ENCODE data around the gene ZFPM1. TPM values are rescaled to one million over a fixed set of nuclear protein-coding genes. Genes with fewer than 3 reads are reported as not detected.

ZFPM1 gene
- total RNA-seq, 1 donor from 2014 or later, result 5.5 TPM

GRCh38 chr16:88419790-88420189 lies 33.3 kb upstream of the ZFPM1 start:
- DNase-seq (ENCODE audit: low spot score in 2 of 2), result no peak
- Histone ChIP-seq H3K9me3 (no peaks in the 10 kb centered on the region), H3K4me3 (no peak overlapping the region), H3K27me3 (no peaks in the 10 kb centered on the region), H3K36me3 (no peaks in the 10 kb centered on the region), H3K4me1 (peaks cover 0 to 4% of the 10 kb centered on the region in 2 donors), H3K27ac (no peak overlapping the region)
- intact Hi-C loops (cut with DNase I), result no loop called here
- TF ChIP-seq, protein P1, sequence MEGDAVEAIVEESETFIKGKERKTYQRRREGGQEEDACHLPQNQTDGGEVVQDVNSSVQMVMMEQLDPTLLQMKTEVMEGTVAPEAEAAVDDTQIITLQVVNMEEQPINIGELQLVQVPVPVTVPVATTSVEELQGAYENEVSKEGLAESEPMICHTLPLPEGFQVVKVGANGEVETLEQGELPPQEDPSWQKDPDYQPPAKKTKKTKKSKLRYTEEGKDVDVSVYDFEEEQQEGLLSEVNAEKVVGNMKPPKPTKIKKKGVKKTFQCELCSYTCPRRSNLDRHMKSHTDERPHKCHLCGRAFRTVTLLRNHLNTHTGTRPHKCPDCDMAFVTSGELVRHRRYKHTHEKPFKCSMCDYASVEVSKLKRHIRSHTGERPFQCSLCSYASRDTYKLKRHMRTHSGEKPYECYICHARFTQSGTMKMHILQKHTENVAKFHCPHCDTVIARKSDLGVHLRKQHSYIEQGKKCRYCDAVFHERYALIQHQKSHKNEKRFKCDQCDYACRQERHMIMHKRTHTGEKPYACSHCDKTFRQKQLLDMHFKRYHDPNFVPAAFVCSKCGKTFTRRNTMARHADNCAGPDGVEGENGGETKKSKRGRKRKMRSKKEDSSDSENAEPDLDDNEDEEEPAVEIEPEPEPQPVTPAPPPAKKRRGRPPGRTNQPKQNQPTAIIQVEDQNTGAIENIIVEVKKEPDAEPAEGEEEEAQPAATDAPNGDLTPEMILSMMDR (IDR thresholded peaks at IDR 0.05), result no peak

DNA sequence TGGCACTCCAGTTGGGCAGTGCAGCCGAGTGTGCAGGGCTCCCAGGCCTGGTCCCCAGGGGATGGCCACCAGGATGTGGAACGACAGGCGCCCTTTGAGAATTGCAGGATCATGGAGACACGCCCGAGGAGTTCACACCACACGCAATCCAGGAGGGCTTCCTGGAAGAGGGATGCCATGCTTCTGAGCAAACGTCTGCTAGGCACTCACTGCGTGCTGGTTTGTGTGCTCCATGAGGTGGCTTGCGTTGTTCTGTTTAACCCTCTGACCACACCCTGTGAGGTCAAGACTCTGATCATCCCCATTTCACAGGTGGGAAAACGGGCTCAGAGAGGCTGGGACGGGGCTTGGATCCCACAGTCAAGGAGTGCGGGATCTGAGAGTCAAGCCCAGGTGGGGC lies 32.6 kb upstream of the ZFPM1 start:
- Histone ChIP-seq H3K4me1 (peaks cover 0 to 4% of the 10 kb centered on the region in 2 donors), H3K27me3 (no peaks in the 10 kb centered on the region), H3K4me3 (no peak overlapping the region), H3K36me3 (no peaks in the 10 kb centered on the region), H3K27ac (no peak overlapping the region), H3K9me3 (no peaks in the 10 kb centered on the region)
- intact Hi-C loops (cut with DNase I), result no loop called here
- no peak for DNase-seq (ENCODE audit: low spot score in 2 of 2)
- TF ChIP-seq, protein P1 (IDR thresholded peaks at IDR 0.05), result no peak

GRCh38 chr16:88421301-88421700 lies 31.8 kb upstream of the ZFPM1 start:
- H3K27ac ChIP-seq, result no peak overlapping the region
- intact Hi-C loops (cut with DNase I), result no loop called here
- no peaks in the 10 kb centered on the region for H3K9me3 ChIP-seq
- H3K27me3 ChIP-seq, result no peaks in the 10 kb centered on the region
- H3K36me3 ChIP-seq, result no peaks in the 10 kb centered on the region
- DNase-seq (ENCODE audit: low spot score in 2 of 2), result no peak
- peaks cover 0 to 4% of the 10 kb centered on the region in 2 donors for H3K4me1 ChIP-seq
- H3K4me3 ChIP-seq, result no peak overlapping the region
- TF ChIP-seq, protein P1 (IDR thresholded peaks at IDR 0.05), result no peak

- H3K4me3 ChIP-seq, result no peak overlapping the region
- H3K36me3 ChIP-seq, result no peaks in the 10 kb centered on the region
- no peaks in the 10 kb centered on the region for H3K27me3 ChIP-seq
- peaks cover 0 to 4% of the 10 kb centered on the region in 2 donors for H3K4me1 ChIP-seq
- DNase-seq (ENCODE audit: low spot score in 2 of 2), result no peak
- intact Hi-C loops (cut with DNase I), result no loop called here
- TF ChIP-seq, protein P1 (IDR thresholded peaks at IDR 0.05), result no peak
- no peak overlapping the region for H3K27ac ChIP-seq
- H3K9me3 ChIP-seq, result no peaks in the 10 kb centered on the region
Observed at GRCh38 chr16:88421871-88422433, 31.1 kb upstream of the ZFPM1 start.

DNA sequence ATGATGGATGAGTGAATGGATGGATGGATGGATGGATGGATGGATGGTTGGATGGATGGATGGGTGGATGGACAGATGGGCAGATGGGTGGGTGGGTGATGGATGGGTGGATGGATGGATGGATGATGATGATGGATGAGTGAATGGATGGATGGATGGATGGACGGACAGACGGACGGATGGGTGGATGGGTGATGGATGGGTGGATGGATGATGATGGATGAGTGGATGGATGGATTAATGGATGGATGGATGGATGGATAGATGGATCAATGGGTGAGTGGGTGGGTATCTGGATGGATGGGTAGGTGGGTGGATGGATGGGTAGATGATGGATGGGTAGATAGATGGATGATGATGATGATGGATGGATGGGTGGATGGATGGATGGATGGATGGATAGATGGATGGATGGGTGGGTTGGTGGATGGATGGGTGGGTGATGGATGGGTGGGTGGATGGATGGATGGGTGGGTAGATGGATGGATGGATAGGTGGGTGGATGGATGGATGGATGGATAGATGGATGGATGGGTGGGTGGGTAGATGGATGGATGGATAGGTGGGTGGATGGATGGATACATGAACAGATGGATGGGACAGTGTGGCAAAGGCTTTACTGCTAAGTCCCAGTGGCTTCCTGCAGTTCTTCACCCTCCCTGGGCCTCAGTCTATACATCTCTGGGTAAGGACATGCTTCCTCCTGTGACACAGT lies 30.2 kb upstream of the ZFPM1 start:
- no peak overlapping the region for H3K4me3 ChIP-seq
- TF ChIP-seq, protein P1 (IDR thresholded peaks at IDR 0.05), result no peak
- intact Hi-C loops (cut with DNase I), result no loop called here

More for the DNA sequence above, 30.2 kb upstream of the ZFPM1 start:
- H3K4me1 ChIP-seq, result peaks cover 0 to 4% of the 10 kb centered on the region in 2 donors
- H3K36me3 ChIP-seq, result no peaks in the 10 kb centered on the region
- H3K27me3 ChIP-seq, result no peaks in the 10 kb centered on the region
- DNase-seq (ENCODE audit: low spot score in 2 of 2), result no peak
- H3K9me3 ChIP-seq, result no peaks in the 10 kb centered on the region
- no peak overlapping the region for H3K27ac ChIP-seq

Measured in ascending aorta (tissue), 2 donors.